B cell (primary cell): Measurements from ENCODE around the gene CXCL16. TPM values are rescaled to one million over a fixed set of nuclear protein-coding genes. Genes with fewer than 3 reads are reported as not detected.

Experiments used
- ATAC-seq: fragments of 200-7000 bp; cut with Tn5 transposase; one replicate; pipeline ENCODE4 v1.10.0; 2021; ENCODE audit warnings: low read depth, mild to moderate bottlenecking, moderate number of reproducible peaks, moderate library complexity
- CTCF ChIA-PET: fragments of 350-600 bp; sonication (Branson Sonifier 250); formaldehyde crosslinking; loops from one replicate; lab custom pipeline; 2021; ENCODE audit warnings: antibody characterized with exemption, inconsistent platforms; lab: Charles Lee
- POLR2A ChIA-PET: fragments of 350-600 bp; sonication (Branson Sonifier 250); formaldehyde crosslinking; loops from one replicate; lab custom pipeline; 2021; ENCODE audit warnings: antibody characterized with exemption; lab: Charles Lee
- DNase-seq: peaks from one replicate; pipeline ENCODE4 v3.0.0; 2013
- H2AFZ ChIP-seq: 2 replicates; pipeline ENCODE4 v1.6.1; 2012; ENCODE audit warnings: mild to moderate bottlenecking, low read depth, low read length; ENCODE audit not compliant: insufficient read depth, poor library complexity, severe bottlenecking
- H3K27ac ChIP-seq, 2 donors: 1 replicate in 1 of 2; 2 replicates in 1 of 2; pipeline ENCODE4 v1.5.1; 2012 to 2013; ENCODE audit warnings: low read length in 2 of 2, mild to moderate bottlenecking in 2 of 2, moderate library complexity in 1 of 2
- H3K27me3 ChIP-seq, 4 experiments: fragments of 200-600 bp in 1 of 4; sonication (generic) in 1 of 4; replicated peaks in 1 of 4; 1 replicate in 2 of 4; 2 replicates in 2 of 4; pipeline versions ENCODE4 v1.6.1 to v1.7.0; 2013 to 2016; ENCODE audit warnings: low read length in 3 of 4, mild to moderate bottlenecking in 2 of 4, mixed read lengths in 1 of 4, moderate library complexity in 1 of 4; ENCODE audit not compliant: insufficient read depth in 4 of 4, control insufficient read depth in 3 of 4; ENCODE audit errors: control extremely low read depth in 1 of 4
- H3K36me3 ChIP-seq, 2 experiments: replicated peaks in 1 of 2; 1 replicate in 1 of 2; 2 replicates in 1 of 2; pipeline versions ENCODE4 v1.6.1 to v1.7.1; 2013; ENCODE audit warnings: low read length in 1 of 2; ENCODE audit not compliant: insufficient read depth in 2 of 2, control insufficient read depth in 1 of 2; ENCODE audit errors: control extremely low read depth in 1 of 2, extremely low read depth in 1 of 2
- H3K4me1 ChIP-seq, 2 donors: fragments of 200-600 bp in 1 of 2; sonication (generic) in 1 of 2; 1 replicate in 1 of 2; 2 replicates in 1 of 2; pipeline versions ENCODE4 v1.5.1 to v1.6.1; 2013 to 2017; ENCODE audit warnings: low read length in 2 of 2; ENCODE audit not compliant: control insufficient read depth in 2 of 2, insufficient read depth in 2 of 2
- H3K4me2 ChIP-seq: replicated peaks from 2 replicates; pipeline ENCODE3; 2012; ENCODE audit warnings: mild to moderate bottlenecking, low read depth, low read length; ENCODE audit not compliant: poor library complexity, severe bottlenecking
- H3K4me3 ChIP-seq, 5 experiments: fragments of 200-600 bp in 1 of 5; sonication (generic) in 1 of 5; 1 replicate in 3 of 5; 2 replicates in 2 of 5; pipeline versions ENCODE4 v1.5.1 to v1.7.0; 2011 to 2016; ENCODE audit warnings: low read length in 4 of 5, mild to moderate bottlenecking in 4 of 5, low read depth in 2 of 5, control low read depth in 1 of 5, moderate library complexity in 1 of 5; ENCODE audit not compliant: insufficient read depth in 1 of 5; ENCODE audit errors: control extremely low read depth in 1 of 5, extremely low read depth in 1 of 5
- H3K79me2 ChIP-seq: fragments of 200-600 bp; sonication (generic); one replicate; pipeline ENCODE4 v1.6.0; 2016; ENCODE audit warnings: low read length; ENCODE audit not compliant: control insufficient read depth, insufficient read depth
- H3K9ac ChIP-seq: fragments of 200-600 bp; sonication (generic); 2 replicates; pipeline ENCODE4 v1.6.1; 2017; ENCODE audit warnings: mild to moderate bottlenecking, low read length, moderate library complexity
- H3K9me3 ChIP-seq, 3 donors: one replicate each; pipeline versions ENCODE4 v1.6.1 to v1.7.1; 2013; ENCODE audit warnings: low read length in 2 of 3; ENCODE audit not compliant: control insufficient read depth in 2 of 3, insufficient read depth in 1 of 3; ENCODE audit errors: control extremely low read depth in 1 of 3
- H4K20me1 ChIP-seq: 2 replicates; pipeline ENCODE4 v1.6.0; 2012; ENCODE audit warnings: mild to moderate bottlenecking, low read length; ENCODE audit not compliant: insufficient read depth, control insufficient read depth, poor library complexity, severe bottlenecking
- H3K27ac Mint-ChIP-seq: one replicate; pipeline ENCODE4 v1.8.0; 2021; ENCODE audit warnings: mixed read lengths
- H3K27me3 Mint-ChIP-seq: one replicate; pipeline ENCODE4 v1.8.0; 2021; ENCODE audit warnings: mixed read lengths
- H3K4me1 Mint-ChIP-seq: one replicate; pipeline ENCODE4 v1.8.0; 2021; ENCODE audit warnings: mixed read lengths
- H3K4me3 Mint-ChIP-seq: one replicate; pipeline ENCODE4 v1.8.0; 2021; ENCODE audit warnings: mixed read lengths
- H3K9me3 Mint-ChIP-seq: one replicate; pipeline ENCODE4 v1.8.0; 2022; ENCODE audit warnings: mixed read lengths; ENCODE audit not compliant: insufficient read depth
- CTCF ChIP-seq: fragments of 200-600 bp; IDR thresholded peaks from one replicate; pipeline ENCODE4 v1.8.0; 2022; ENCODE audit warnings: antibody characterized with exemption, mild to moderate bottlenecking
- EZH2 ChIP-seq: IDR thresholded peaks from 2 replicates; pipeline ENCODE4 v1.6.1; 2012; ENCODE audit warnings: borderline replicate concordance, low read depth, mild to moderate bottlenecking, moderate library complexity, low read length; ENCODE audit not compliant: insufficient read depth, poor library complexity, severe bottlenecking
- WGBS: methylation state at CpG from one replicate; pipeline ENCODE4 v1.1.5; 2013; ENCODE audit warnings: missing lambda C conversion rate; ENCODE audit not compliant: insufficient coverage; 5-methylcytosine and 5-hydroxymethylcytosine counted together
- intact Hi-C: fragments of 100-400 bp; cut with micrococcal nuclease; formaldehyde crosslinking; loops from one replicate; pipeline ENCODE4 v1.10.0; 2022
- polyA plus RNA-seq: library from polyadenylated mRNA; depleted of rRNA; stranded (reverse); fragments of >200 nt; gene quantifications from 2 replicates; pipeline ENCODE4 v1.2.3, GENCODE V29; 2012
- total RNA-seq, 2 donors: library from RNA; stranded (reverse); fragments of 120-200 nt in 1 of 2; gene quantifications; 1 replicate in 1 of 2; 2 replicates in 1 of 2; pipeline versions ENCODE4 v1.2.3 to v1.2.4, GENCODE V29; 2013 to 2022

CXCL16 gene
- total and polyA plus RNA-seq, 2 donors (not counting 1 experiment from before 2014, with no cell fraction given) = 10.9 to 22.0 TPM

GRCh38 chr17:4722678-4723240 is 17.0 kb downstream of the CXCL16 start:
- peaks cover 0 to 33% of the 10 kb centered on the region in 2 experiments for H3K36me3 ChIP-seq
- ATAC-seq = no peak
- H3K27me3 Mint-ChIP-seq = no peaks in the 10 kb centered on the region
- no peak overlapping the region for H3K4me3 Mint-ChIP-seq
- intact Hi-C loops = no loop called here
- H3K27ac ChIP-seq = no peak overlapping the region
- no peaks in the 10 kb centered on the region for H3K79me2 ChIP-seq
- peaks cover 11% of the 10 kb centered on the region for H3K4me1 Mint-ChIP-seq
- no peak overlapping the region for H3K9ac ChIP-seq
- H3K27ac Mint-ChIP-seq = no peak overlapping the region
- H3K4me1 ChIP-seq = peaks cover 6 to 14% of the 10 kb centered on the region in 2 donors
- TF ChIP-seq EZH2 (no peak), CTCF (no peak)
- ChIA-PET CTCF (interaction anchor here (1.0 kb wide), 2 partner anchors 9 to 158 kb away, joined by 3 read pairs; partner anchors contain the start of gene MED11), POLR2A (no interaction called here)
- H3K27me3 ChIP-seq = no peaks in the 10 kb centered on the region
- WGBS = 75% methylated on average over 12 of the region's 16 CpGs
- H2AFZ ChIP-seq = no peak overlapping the region
- H3K4me2 ChIP-seq = no peak overlapping the region
- H4K20me1 ChIP-seq = no peaks in the 10 kb centered on the region
- H3K9me3 ChIP-seq = no peaks in the 10 kb centered on the region
- no peak overlapping the region for H3K4me3 ChIP-seq
- no peaks in the 10 kb centered on the region for H3K9me3 Mint-ChIP-seq
- DNase-seq = no peak
